IPS-NIHi7 (cell line): ENCODE measurements around the gene ROPN1L.

Experiments used
- DNase-seq: peaks from one replicate; pipeline ENCODE4 v3.0.0; 2012; ENCODE audit warnings: mixed read lengths; ENCODE audit errors: extremely low spot score

ROPN1L gene

DNA sequence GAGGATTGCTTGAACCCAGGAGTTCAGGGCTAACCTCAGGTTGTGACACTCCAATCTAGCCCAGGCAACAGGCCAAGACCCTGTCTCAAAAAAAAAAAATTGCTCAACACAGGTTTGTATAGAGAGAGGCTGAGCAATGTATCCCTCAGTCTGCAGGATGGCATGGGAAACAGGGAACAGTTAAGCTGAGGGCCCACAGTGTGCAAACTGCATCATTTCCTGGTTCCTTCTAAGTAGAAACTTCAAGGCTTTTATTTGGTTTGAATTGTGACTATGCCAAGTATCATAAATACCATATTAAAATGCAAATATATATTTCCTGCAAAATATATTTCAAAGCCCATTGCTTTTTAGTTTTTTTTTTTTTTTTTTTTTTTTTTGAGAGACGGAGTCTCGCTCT lies 13.7 kb upstream of the ROPN1L start:
- no peak for DNase-seq

DNA sequence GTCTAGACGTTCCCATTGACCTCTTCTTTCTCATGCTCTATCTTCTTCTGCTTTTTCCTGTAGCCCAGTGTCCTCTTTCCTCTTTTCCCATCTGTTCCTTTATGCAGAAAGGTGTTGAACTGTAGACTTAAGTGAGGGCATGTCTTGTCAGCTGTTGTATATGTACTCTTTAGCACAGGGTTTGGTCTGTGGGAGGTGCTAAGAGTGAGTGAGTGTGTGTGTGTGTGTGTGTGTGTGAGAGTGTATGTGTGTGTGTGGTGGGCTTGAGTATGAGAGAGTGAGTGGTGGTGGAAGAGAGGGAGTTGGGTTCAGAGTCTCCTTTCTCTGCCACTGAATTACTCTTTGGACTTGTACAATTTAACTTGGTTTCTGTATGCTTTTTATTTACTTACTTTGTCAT lies 10.3 kb upstream of the ROPN1L start:
- no peak for DNase-seq

DNA sequence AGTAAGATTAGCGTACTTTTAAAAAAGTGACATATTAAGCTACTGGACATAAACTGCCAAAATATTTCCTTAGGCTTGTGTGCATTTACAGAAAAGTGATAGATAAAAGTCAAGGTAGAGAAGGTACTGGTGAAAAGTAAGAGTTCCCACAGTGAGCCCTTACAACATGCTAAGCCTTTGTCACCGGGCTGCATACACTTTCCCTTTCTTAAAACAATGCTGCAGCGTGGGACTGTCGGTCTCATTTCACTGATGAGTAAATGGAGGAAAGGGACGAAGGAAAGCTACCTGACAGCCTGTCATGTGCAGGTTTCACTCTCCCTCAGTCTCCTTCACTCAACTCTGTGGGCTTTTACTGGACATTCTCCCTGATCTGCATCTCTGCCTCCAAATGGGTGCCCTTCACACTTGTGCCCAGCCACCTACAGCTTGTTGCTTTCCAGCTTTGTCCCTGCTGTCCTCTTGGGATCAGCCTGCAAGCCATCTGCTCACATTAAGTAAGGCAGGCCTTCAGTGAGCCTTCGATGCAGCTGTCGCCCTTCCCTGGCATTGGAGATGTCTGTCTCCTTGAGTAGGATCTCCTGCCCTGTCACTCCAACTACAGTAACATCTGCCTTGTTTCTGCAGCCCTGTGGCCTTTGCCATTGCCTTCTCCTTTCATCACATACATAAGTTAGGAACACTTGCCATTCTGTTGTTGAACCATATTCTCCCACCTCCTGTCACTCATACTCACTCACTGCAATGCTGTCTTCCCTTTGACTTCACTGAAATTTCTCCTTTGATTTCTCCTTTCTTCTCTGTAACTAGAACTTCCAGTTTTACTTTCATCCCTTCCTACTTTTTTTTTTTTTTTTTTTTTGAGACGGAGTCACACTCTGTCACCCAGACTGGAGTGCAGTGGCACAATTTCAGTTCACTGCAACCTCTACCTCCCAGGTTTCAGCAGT lies 9.3 kb upstream of the ROPN1L start:
- no peak for DNase-seq

DNA sequence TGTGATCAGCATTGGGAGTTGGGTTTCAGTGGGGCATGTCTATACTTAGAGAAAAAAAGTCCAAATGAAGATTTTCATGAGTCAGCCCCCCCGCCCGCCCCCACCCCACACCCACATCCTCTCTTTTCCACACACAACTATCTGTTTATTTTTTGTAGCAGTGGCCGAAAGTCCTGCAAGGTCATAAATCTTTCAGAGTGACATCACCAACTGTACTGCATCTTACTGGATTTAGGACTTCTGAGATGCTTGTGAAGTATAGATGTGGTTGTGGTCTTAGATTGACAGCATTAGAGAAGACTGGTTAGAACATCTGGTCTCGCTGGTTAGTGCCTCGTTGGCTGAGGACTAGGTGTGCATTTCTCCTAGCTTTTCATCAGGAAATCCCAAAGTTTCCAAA lies 7.3 kb upstream of the ROPN1L start:
- no peak for DNase-seq

DNA sequence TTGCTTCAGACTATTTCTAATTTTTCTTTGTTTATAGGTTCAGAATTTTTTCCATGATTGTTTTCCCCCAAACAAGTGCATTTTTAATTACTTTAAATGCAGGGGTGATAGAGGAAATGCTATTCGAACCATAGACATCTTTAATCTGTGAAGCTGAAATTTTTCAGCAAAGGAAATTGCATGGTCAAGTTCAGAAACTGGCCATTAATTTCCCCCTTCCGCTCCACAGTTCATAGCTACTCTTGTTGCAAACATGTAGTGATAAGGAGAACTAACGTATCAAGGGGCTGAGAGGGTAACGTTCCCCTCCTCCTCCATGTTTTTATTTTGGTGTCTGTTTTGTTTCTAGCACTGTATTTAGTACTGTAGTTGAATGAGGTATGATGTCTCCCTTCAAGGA lies 3.4 kb upstream of the ROPN1L start:
- no peak for DNase-seq

DNA sequence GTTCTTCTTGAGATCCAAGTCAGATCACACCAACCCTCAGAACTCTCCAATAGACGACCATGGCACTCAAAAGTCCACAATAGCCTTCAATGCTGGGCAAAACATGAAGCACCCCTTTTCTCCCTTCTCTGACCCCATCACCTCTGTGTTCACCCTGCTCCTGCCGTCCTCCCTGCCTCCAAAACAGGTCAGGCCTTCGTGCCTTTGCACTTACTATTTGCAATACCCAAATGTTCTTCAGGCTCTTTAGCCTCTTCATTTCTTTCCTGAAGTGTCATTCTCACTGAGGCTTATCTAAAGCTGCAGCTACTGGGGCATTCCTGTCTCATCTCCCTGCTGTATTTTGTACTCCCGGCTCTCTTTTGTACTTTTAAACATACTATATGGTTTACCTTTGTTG lies 2.0 kb upstream of the ROPN1L start:
- no peak for DNase-seq

DNA sequence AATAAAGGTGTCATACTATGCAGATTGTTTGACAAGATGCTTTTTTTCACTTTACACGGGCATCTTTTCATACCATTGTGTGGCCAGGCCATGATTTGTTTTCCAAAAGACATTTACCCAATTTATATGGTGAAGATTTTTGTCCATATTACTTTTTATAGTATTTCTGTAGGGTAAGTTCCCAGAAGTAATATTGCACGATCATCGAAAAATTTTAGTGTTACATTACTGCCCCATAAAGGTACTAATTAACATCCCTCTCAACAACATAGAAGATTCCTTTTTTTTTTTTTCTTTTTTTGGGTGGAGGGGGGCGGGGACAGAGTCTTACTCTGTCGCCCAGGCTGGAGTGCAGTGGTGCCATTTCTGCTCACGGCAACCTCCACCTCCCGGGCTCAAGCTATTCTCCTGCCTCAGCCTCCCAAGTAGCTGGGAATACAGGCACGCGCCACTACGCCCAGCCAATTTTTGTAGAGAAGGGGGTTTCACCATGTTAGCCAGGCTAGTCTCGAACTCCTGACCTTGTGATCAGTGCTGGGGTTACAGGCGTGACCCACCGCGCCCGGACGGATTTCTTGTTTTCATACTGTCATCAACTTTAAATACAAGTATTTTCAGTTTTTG lies 1.2 kb upstream of the ROPN1L start:
- no peak for DNase-seq

DNA sequence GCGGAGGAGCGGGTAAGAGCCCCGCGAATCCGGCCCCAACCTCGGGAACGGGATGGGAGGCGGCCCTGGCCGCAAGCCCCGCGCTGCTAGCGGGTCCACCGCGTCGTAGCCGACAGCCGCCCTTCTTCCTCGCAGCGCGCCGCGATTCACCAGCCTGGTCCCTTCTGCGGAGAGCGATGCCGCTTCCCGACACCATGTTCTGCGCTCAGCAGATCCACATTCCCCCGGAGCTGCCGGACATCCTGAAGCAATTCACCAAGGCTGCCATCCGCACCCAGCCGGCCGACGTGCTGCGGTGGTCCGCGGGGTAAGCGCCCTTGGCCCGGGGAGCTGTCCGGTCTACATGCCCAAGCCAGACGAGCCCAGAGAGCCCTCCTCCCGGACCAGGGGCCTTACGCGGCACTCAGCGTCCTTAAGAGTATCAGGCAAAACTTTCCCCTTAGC lies 335 bp downstream of the ROPN1L start:
- DNase-seq, result peak; percentile 69

DNA sequence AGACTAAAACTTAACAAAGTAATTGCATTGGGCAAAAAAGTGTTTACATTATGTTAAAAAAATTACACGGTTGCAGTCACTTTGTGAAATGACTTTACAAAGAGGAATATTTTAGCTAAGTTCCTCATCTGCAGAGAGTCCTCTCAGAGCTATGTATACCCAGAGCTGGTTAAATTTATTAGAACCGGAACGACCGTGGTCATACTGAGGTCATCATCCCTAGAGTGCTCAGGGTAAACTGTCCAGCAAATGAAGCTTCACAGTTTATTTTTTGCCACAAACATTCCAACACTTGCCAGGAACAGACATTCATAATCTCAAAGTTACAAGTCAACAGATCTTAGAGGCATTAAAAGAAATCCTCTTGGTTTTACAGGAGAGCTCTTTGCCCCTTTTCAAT lies 897 bp downstream of the ROPN1L start:
- no peak for DNase-seq

DNA sequence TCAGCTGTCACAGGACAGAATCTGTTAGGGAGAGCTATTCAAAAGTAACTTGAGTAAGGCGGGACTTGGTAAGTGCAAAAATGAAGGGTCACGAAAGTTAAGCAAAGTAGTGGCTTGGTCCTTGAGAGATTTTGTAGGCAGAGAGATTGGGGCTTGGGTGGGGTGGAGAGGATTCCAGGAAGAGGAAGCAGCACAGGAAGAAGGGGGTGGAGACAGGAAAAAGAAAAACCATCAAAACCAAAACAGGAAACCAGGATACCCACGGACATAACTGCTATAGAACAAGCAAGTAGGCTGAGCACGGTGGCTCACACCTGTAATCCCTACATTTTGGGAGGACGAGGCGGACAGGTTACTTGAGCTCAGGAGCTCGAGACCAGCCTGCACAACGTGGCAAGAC lies 3.7 kb downstream of the ROPN1L start:
- no peak for DNase-seq

DNA sequence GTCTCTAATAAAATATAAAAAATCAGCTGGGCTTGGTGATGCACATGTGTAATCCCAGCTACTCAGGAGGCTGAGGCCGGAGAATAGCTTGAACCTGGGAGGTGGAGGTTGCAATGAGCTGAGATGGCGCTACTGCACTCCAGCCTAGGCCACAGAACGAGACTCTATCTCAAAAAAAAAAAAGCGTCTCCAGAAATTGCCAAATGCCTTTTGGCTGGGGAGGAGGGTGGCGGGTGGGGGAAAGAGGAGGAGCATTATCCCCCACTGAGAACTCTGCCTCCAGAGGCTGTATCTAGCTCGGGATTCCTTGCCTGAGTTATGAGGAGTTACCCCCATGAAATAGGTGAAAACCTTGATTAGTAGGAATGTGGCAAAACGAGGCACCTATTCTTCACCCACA lies 4.8 kb downstream of the ROPN1L start:
- no peak for DNase-seq

DNA sequence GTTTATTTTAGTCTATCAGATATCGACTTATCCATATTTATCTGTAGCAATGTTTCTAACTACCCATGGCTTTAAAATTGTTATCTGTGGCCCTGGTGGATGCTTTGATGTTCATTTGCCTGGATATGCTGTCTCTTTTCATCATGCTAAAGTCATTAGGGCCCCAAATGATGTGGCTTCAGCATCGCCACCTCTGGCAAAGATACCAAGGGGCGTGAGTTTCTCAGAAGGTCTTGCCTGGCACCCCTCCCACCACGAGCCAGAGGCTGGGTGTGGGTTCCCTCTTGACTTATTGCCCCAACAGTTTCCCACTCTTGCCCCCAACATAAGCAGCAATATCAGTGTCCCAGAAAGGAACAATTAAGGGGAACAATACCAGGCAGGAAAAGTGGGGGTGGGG lies 5.4 kb downstream of the ROPN1L start:
- DNase-seq, result no peak

DNA sequence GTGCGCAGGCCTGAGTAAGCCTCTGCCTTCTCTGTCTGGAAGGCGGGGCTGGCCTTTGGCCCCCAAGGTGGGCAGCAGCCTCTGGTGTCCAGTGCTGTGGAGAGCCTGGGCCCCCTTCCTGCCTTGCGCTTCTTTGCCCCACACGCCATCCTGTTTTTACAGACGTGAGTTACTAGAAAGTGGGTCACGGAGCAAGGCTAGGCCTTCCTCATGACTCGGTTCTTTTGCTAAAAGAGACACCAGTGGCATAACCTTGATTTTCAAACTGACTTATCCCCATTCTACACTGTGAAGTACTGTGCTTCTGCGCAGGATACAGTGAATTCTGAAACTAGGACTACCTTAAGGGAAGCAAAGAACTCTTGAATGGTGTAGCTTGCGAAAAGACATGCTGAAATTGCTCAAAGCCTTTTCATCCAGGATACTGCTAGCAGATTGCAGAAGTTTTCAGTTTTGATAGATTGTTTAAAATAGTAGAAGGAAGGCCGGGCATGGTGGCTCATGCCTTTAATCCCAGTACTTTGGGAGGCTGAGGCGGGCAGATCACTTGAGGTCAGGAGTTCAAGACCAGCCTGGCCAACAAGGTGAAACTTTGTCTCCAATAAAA lies 7.2 kb downstream of the ROPN1L start:
- DNase-seq, result no peak

DNA sequence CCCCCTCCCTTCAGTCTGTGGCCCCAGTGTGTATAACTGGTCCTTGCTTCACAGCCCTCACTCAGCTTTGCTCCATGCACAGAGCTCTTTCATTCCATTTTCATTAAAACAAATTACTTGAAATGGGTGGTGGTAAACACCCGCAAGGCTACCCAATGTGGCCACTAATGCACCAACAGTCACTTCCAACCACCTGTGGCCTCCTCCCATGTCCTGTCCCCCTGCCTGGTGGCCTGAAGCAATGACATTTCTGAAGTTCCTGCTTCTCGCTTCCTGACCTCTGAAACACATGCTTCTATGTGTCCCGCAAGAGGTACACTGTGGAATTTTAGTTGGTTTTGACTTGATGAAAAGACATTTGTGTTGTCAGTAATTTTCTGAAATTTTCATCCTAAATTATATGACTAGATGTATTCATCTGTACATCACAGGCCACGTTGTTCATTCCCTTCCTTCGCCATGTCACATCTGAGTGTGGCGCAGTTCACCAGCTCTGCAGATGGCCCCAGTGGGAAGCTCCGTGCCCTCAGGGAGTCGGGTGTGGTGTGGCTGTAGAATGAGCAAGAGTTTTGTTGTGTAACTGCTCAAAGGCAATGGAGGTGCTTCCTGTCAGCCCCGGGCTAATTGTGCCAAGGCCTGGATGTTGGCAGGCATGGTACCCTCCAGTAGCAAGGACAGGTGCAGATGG lies 9.6 kb downstream of the ROPN1L start:
- no peak for DNase-seq

DNA sequence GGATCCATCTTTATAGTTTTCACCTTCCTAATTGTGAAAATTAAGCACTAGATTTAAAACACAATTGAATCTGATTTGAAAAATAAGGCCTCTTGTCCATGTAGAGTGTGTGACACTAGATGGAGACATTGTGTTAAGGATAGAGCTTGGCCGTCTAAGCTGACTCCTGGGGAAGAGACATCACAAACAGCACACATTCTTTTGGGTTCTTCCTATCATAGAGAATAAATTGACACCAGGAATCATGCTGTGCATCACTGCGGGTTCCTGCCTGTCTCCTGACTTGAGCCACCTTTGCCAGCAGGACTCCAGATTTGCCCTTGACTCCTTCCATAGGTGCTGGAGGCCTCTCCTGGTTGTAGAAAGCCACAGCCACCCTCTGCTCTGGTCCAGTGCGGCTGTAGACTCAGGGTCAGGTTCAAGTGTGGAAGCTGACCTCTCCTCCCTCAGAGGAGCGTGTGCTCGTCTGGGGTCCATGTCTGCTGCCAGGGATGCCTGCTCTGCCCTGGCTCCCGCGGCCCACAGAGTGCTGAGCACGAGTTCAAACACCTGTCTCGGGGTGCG lies 11.2 kb downstream of the ROPN1L start:
- DNase-seq, result peak; percentile 79

DNA sequence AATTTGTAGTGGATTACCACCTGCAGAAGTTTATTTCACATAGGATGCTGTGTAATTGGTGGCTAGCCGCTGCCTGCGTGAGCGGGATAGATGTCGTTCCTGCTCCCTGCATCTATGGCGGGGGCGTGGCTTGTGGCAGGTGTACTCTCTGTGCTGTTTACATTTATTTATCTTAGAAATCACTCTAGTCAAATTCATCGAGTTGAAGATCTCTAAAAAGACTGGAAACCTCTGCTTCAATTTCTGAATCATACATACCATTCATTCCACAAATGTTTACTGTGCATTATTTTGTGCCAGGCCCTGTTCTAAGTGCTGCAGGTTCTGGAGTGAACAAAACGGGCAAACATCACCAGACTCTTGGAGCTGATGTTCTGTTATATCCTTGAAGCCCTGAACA lies 11.9 kb downstream of the ROPN1L start:
- DNase-seq, result no peak

DNA sequence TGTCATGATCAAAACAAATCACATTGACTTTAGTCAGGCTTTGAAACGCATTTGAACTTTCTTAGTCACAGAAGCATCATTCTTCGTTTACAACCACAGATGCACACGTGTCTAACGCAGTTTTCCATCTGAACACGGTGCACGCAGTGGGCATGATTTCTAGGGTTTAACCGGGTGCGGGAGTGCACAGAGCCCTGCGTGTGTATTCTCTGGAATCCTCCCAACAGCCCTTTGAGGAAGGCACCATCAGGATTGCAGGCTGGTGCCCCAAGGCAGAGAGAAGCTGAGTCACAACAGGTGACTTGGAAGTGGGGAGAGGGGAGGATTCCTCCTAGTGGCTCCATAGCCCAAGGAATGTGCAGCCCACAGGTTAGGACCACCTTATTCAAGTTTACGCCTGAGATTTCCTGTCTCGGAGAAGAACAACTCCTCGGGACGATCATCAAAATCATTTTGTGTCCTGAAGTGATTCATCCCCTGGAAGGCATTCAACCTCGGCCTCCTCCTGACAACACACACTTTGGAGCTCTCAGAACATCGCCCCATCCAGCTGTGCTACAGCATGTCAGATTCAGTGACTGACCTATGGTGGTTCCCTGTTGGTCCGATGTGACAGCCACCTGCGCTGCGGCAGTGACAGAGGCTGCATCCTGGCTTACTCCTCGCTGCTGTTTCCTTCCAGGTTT lies 13.1 kb downstream of the ROPN1L start:
- no peak for DNase-seq

DNA sequence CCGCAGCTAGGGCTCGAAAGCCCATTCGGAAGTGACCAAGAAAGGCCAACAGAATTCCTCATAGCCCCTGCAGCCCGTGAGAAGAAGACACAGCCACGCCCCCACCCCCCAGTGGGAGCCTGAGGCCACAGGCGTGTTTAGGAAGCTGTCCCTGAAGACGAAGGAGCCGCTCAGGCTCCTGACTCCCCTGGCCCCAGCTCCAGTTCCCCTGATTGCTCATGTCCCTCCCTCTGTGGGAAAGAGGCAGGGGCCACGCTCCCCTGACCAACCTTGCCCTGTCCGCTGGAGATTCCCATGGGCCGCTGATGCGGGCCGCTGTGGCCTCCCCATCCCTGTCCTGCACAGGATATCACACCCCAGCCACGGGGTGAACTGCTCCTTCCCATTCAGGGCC lies 13.6 kb downstream of the ROPN1L start:
- peak; percentile 39 for DNase-seq

DNA sequence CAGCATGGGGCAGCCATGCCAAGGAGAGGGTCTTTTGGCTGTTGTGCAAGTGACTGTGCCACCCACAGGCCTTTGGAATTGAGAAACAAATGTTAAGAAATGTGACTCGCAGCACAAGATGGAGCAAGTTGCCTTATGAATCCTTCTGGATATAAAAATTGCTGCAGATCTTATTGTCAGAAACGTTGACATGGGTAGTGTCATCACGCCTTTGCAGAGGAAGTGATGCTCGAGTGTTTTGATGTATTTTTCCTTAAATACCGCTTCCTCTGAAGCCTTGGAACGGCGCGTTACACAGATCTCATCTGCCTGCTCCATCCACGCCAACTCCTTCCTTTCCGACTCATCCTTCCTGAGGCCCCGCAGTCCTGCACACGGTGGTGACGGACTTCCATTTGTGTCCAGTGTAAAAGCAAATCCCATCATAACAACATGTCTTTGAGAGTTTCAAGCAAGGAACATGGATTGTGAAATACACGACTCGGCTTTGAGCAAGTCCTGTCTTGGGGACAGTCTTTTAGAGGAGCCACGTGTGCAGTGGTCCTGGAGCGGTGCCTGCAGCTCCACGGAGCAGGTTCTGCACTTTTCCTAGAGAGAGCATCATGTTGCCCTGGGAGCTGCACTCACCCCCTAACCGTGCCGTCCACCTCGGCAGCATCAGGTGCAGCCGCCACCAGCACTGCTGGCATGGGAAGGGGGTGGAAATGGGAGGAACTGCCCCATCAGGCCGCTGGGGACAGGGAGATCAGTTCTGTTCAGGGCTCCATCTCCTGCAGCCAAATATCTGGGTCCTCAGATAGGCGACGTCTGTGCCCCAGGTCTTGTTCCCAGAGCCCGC lies 15.1 kb downstream of the ROPN1L start:
- no peak for DNase-seq
